Sigmoid colon (tissue), 7 donors: ENCODE measurements around the gene KLHL15. TPM values are rescaled to one million over a fixed set of nuclear protein-coding genes. Genes with fewer than 3 reads are reported as not detected.

ENCODE experiments used
- DNase-seq: peaks from one replicate; pipeline ENCODE4 v3.0.0-alpha.2; 2019
- H3K27ac ChIP-seq, 4 donors: fragments of 200-600 bp; sonication (generic); one replicate each; pipeline ENCODE4 v1.5.1; 2016 to 2019; ENCODE audit warnings: mild to moderate bottlenecking in 1 of 4
- H3K27me3 ChIP-seq, 3 donors: fragments of 200-600 bp; sonication (generic); one replicate each; pipeline ENCODE4 v1.5.1; 2019; ENCODE audit warnings: mild to moderate bottlenecking in 1 of 3
- H3K36me3 ChIP-seq, 4 donors: fragments of 200-600 bp; sonication (generic); one replicate each; pipeline ENCODE4 v1.5.1; 2016 to 2019
- H3K4me1 ChIP-seq, 4 donors: fragments of 200-600 bp; sonication (generic); one replicate each; pipeline ENCODE4 v1.5.1; 2017 to 2019
- H3K4me3 ChIP-seq, 4 donors: fragments of 200-600 bp; sonication (generic); one replicate each; pipeline ENCODE4 v1.5.1; 2017 to 2019; ENCODE audit warnings: mild to moderate bottlenecking in 2 of 4, moderate library complexity in 1 of 4
- H3K9me3 ChIP-seq, 4 donors: fragments of 200-600 bp in 3 of 4; sonication (generic) in 3 of 4; one replicate each; pipeline versions ENCODE4 v1.5.1 to v1.6.1; 2013 to 2019
- CTCF ChIP-seq, 4 experiments: fragments of 450-650 bp in 3 of 4; fragments of 200-600 bp in 1 of 4; IDR thresholded peaks; one replicate each; pipeline ENCODE4 v1.5.1; 2016 to 2019; ENCODE audit warnings: antibody characterized with exemption in 4 of 4, mild to moderate bottlenecking in 3 of 4, moderate library complexity in 2 of 4
- EP300 ChIP-seq, 4 donors: sonication (generic); formaldehyde crosslinking; IDR thresholded peaks; one replicate each; pipeline ENCODE4 v1.6.1; 2017; ENCODE audit warnings: antibody characterized with exemption in 4 of 4
- POLR2A ChIP-seq, 2 donors: fragments of 450-650 bp; IDR thresholded peaks; one replicate each; pipeline ENCODE4 v1.6.1; 2016; ENCODE audit warnings: antibody characterized with exemption in 2 of 2, mild to moderate bottlenecking in 2 of 2, moderate library complexity in 2 of 2
- POLR2AphosphoS5 ChIP-seq, 4 donors: sonication (generic); formaldehyde crosslinking; IDR thresholded peaks; one replicate each; pipeline ENCODE4 v1.6.1; 2017; ENCODE audit warnings: antibody characterized with exemption in 4 of 4
- WGBS, 2 donors: extraction: QIAGEN DNeasy Blood & Tissue Kit; methylation state at CpG; one replicate each; pipeline ENCODE4 v1.1.7; 2013; 5-methylcytosine and 5-hydroxymethylcytosine counted together
- intact Hi-C: fragments of 100-400 bp; cut with DNase I; formaldehyde crosslinking; loops from one replicate; pipeline ENCODE4 v1.15.1; 2023
- polyA plus RNA-seq, 3 donors: library from polyadenylated mRNA; stranded (reverse); fragments of 200-250 nt; gene quantifications; one replicate each; pipeline ENCODE4 v1.2.3, GENCODE V29; 2013
- total RNA-seq, 4 donors: library from RNA; depleted of rRNA; stranded (reverse); fragments of >200 nt; gene quantifications; one replicate each; pipeline ENCODE4 v1.1.0, GENCODE V29; 2016
- donor health status: healthy with polysubstance abuse.
- donor health status: Bipolar disorder and iron deficiency.
- donor health status: healthy.

Gene KLHL15
- total and polyA plus RNA-seq, 7 donors, result 0.60 to 15.1 (median 8.0) TPM

DNA sequence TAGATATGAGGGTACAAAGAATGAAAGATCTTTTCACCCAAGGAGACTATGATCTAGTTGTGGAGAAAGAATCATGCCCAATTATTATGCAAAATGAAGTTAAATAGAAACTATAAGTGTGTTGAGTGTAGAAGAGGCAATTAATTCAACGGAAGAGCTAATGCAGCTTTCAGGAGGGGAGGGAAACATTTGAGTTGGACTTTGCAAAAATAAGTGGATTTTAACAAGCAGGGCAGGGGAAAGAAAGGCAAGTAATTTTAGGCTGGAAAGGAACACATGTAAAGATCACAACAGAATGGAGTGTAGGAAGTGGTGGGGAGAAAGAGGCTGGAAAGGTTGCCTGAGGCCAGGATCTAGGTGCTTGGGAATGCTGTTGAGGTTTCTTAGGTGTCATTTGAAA lies 44.1 kb downstream of the KLHL15 start:
- Histone ChIP-seq H3K27ac (no peak overlapping the region), H3K27me3 (no peaks in the 10 kb centered on the region), H3K4me3 (no peak overlapping the region), H3K36me3 (peaks cover 0 to 8% (median 0%) of the 10 kb centered on the region in 4 donors), H3K9me3 (no peaks in the 10 kb centered on the region), H3K4me1 (peaks cover 0 to 4% (median 0%) of the 10 kb centered on the region in 4 donors)
- intact Hi-C loops, result no loop called here
- WGBS, 2 donors, result 92 to 95% methylated on average over 1 of the region's 1 CpG
- DNase-seq, result no peak
- TF ChIP-seq CTCF (IDR thresholded peaks at IDR 0.05), result no peak
- no peak for TF ChIP-seq EP300 (IDR thresholded peaks at IDR 0.05)
- TF ChIP-seq POLR2AphosphoS5 (IDR thresholded peaks at IDR 0.05), result no peak
- TF ChIP-seq POLR2A (IDR thresholded peaks at IDR 0.05), result no peak

DNA sequence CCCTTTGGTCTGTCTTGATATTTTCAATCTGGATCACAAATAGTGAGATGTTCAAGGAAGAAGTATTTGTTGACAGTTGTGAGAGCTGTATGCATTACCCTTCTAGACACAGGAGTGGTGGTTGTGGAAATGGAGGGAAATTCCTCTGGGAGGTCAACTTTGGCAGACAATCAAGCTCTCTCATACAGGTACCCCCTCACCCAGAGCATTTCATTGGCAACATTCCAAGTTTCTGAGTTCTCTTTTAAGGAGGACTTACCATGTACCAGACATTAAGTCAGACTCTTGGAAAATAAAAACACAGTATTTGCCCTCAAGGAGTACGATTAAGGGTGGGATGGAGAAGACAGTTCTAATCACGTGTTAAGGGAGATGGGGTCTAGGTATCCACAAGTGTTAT lies 45.3 kb downstream of the KLHL15 start:
- intact Hi-C loops, result no loop called here
- WGBS, 2 donors, result 83 to 86% methylated on average over 2 of the region's 2 CpGs
- no peaks in the 10 kb centered on the region for H3K27me3 ChIP-seq
- H3K4me3 ChIP-seq, result no peak overlapping the region
- no peak overlapping the region for H3K27ac ChIP-seq
- H3K36me3 ChIP-seq, result no peaks in the 10 kb centered on the region
- H3K4me1 ChIP-seq, result peaks cover 0 to 4% (median 0%) of the 10 kb centered on the region in 4 donors
- no peak for TF ChIP-seq POLR2A (IDR thresholded peaks at IDR 0.05)
- TF ChIP-seq POLR2AphosphoS5 (IDR thresholded peaks at IDR 0.05), result no peak
- TF ChIP-seq EP300 (IDR thresholded peaks at IDR 0.05), result no peak
- no peak for TF ChIP-seq CTCF (IDR thresholded peaks at IDR 0.05)
- H3K9me3 ChIP-seq, result no peaks in the 10 kb centered on the region
- no peak for DNase-seq

- DNase-seq, result no peak
- peaks cover 0 to 4% (median 0%) of the 10 kb centered on the region in 4 donors for H3K4me1 ChIP-seq
- intact Hi-C loops, result no loop called here
- TF ChIP-seq EP300 (IDR thresholded peaks at IDR 0.05) (no peak), CTCF (IDR thresholded peaks at IDR 0.05) (no peak), POLR2A (IDR thresholded peaks at IDR 0.05) (no peak), POLR2AphosphoS5 (IDR thresholded peaks at IDR 0.05) (no peak)
- no peak overlapping the region for H3K4me3 ChIP-seq
- no peak overlapping the region for H3K27ac ChIP-seq
- WGBS, 2 donors, result 87% methylated on average over 4 of the region's 4 CpGs
- H3K27me3 ChIP-seq, result no peaks in the 10 kb centered on the region
- H3K9me3 ChIP-seq, result no peaks in the 10 kb centered on the region
- H3K36me3 ChIP-seq, result no peaks in the 10 kb centered on the region
These were observed 45.8 kb downstream of the KLHL15 start for GRCh38 chrX:23981222-23981621.

DNA sequence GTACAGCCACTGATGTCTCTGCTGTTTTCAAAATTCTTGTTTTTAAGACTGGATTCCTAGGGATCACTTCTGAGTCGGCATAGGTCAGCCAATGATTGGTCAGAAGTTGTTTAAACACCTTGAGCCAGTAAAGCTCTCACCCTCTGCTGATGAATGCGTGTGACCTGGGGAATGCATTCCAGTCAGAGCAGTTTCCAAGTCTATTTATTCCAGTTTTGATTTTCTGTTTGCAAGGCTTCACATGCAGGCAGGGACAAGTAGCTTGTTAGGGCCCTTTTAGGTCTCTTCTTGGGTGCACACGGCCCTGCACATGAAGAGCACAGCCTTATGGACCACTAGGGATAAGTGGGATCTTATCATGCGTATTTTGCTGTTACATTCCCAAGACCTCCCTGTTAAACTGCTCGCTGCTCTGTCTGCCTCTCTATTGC lies 47.0 kb downstream of the KLHL15 start:
- no peaks in the 10 kb centered on the region for H3K9me3 ChIP-seq
- 70 to 75% methylated on average over 5 of the region's 5 CpGs for WGBS, 2 donors
- DNase-seq, result no peak

More for the DNA sequence above, 47.0 kb downstream of the KLHL15 start:
- Histone ChIP-seq H3K36me3 (no peaks in the 10 kb centered on the region), H3K4me3 (no peak overlapping the region), H3K27me3 (no peaks in the 10 kb centered on the region), H3K27ac (no peak overlapping the region), H3K4me1 (peaks cover 0 to 4% (median 0%) of the 10 kb centered on the region in 4 donors)
- intact Hi-C loops, result no loop called here
- TF ChIP-seq POLR2AphosphoS5 (IDR thresholded peaks at IDR 0.05) (no peak), POLR2A (IDR thresholded peaks at IDR 0.05) (no peak), EP300 (IDR thresholded peaks at IDR 0.05) (no peak), CTCF (IDR thresholded peaks at IDR 0.05) (no peak)
